Measurements from ENCODE around the gene DPY19L1. TPM values are rescaled to one million over a fixed set of nuclear protein-coding genes. Genes with fewer than 3 reads are reported as not detected.

DPY19L1 gene
- polyA plus RNA-seq, 1 donor from 2014 or later = 6.3 TPM

- TF ChIP-seq CTCF (IDR thresholded peaks at IDR 0.05; ENCODE audit: poor library complexity, severe bottlenecking) (no peak), TAF1 (IDR thresholded peaks at IDR 0.05; ENCODE audit: low read depth) (no peak), MXI1 (conservative IDR thresholded peaks at IDR 0.05; ENCODE audit: poor library complexity, severe bottlenecking) (no peak), REST (IDR thresholded peaks at IDR 0.05; ENCODE audit: borderline replicate concordance) (no peak), EZH2 (IDR thresholded peaks at IDR 0.05; ENCODE audit: borderline replicate concordance, insufficient read depth, low read length, poor library complexity, severe bottlenecking) (no peak), RAD21 (conservative IDR thresholded peaks at IDR 0.05) (no peak), POLR2AphosphoS5 (IDR thresholded peaks at IDR 0.05) (no peak), SMC3 (conservative IDR thresholded peaks at IDR 0.05; ENCODE audit: poor library complexity) (no peak), EP300 (conservative IDR thresholded peaks at IDR 0.05; ENCODE audit: poor library complexity, severe bottlenecking) (no peak)
- Histone ChIP-seq H2AFZ (ENCODE audit: low read depth, low read length) (no peak overlapping the region), H4K20me1 (ENCODE audit: insufficient read depth) (no peaks in the 10 kb centered on the region), H3K4me3 (ENCODE audit: low read length) (no peak overlapping the region), H3K36me3 (ENCODE audit: insufficient read depth, low read length) (no peaks in the 10 kb centered on the region), H3K9me3 (ENCODE audit: low read length) (no peaks in the 10 kb centered on the region), H3K27ac (ENCODE audit: low read length) (no peak overlapping the region), H3K9ac (ENCODE audit: low read length) (no peak overlapping the region), H3K9me2 (ENCODE audit: insufficient read depth, low read length) (no peaks in the 10 kb centered on the region), H3K4me2 (ENCODE audit: low read length) (no peak overlapping the region), H3K27me3 (ENCODE audit: insufficient read depth, low read depth, low read length) (no peaks in the 10 kb centered on the region), H3F3A (ENCODE audit: insufficient read depth, low read length, poor library complexity, severe bottlenecking) (no peaks in the 10 kb centered on the region), H3K79me2 (replicated peaks; ENCODE audit: insufficient read depth, low read length) (no peaks in the 10 kb centered on the region)
These were observed 136.3 kb downstream of the DPY19L1 start for GRCh38 chr7:34900891-34901513.

GRCh38 chr7:34895202-34895601 lies 142.1 kb downstream of the DPY19L1 start:
- H2AFZ ChIP-seq (ENCODE audit: low read depth, low read length) = no peak overlapping the region
- no peak overlapping the region for H3K9ac ChIP-seq (ENCODE audit: low read length)
- no peaks in the 10 kb centered on the region for H4K20me1 ChIP-seq (ENCODE audit: insufficient read depth)
- H3K4me3 ChIP-seq (ENCODE audit: low read length) = no peak overlapping the region
- no peaks in the 10 kb centered on the region for H3K36me3 ChIP-seq (ENCODE audit: insufficient read depth, low read length)
- no peaks in the 10 kb centered on the region for H3F3A ChIP-seq (ENCODE audit: insufficient read depth, low read length, poor library complexity, severe bottlenecking)
- H3K27me3 ChIP-seq (ENCODE audit: insufficient read depth, low read depth, low read length) = no peaks in the 10 kb centered on the region
- TF ChIP-seq SMC3 (conservative IDR thresholded peaks at IDR 0.05; ENCODE audit: poor library complexity) (no peak), TAF1 (IDR thresholded peaks at IDR 0.05; ENCODE audit: low read depth) (no peak), EP300 (conservative IDR thresholded peaks at IDR 0.05; ENCODE audit: poor library complexity, severe bottlenecking) (no peak), REST (IDR thresholded peaks at IDR 0.05; ENCODE audit: borderline replicate concordance) (no peak), POLR2AphosphoS5 (IDR thresholded peaks at IDR 0.05) (no peak), EZH2 (IDR thresholded peaks at IDR 0.05; ENCODE audit: borderline replicate concordance, insufficient read depth, low read length, poor library complexity, severe bottlenecking) (no peak), MXI1 (conservative IDR thresholded peaks at IDR 0.05; ENCODE audit: poor library complexity, severe bottlenecking) (no peak), RAD21 (conservative IDR thresholded peaks at IDR 0.05) (no peak), CTCF (IDR thresholded peaks at IDR 0.05; ENCODE audit: poor library complexity, severe bottlenecking) (no peak)
- no peak overlapping the region for H3K27ac ChIP-seq (ENCODE audit: low read length)
- peaks cover 8% of the 10 kb centered on the region for H3K9me3 ChIP-seq (ENCODE audit: low read length)
- H3K4me2 ChIP-seq (ENCODE audit: low read length) = no peak overlapping the region
- H3K9me2 ChIP-seq (ENCODE audit: insufficient read depth, low read length) = no peaks in the 10 kb centered on the region
- no peaks in the 10 kb centered on the region for H3K79me2 ChIP-seq (replicated peaks; ENCODE audit: insufficient read depth, low read length)

Measured in neural cell (in vitro differentiated cells).